ENCODE data around the gene XXYLT1. TPM values are rescaled to one million over a fixed set of nuclear protein-coding genes. Genes with fewer than 3 reads are reported as not detected.

XXYLT1 gene
- total RNA-seq, 1 donor from 2014 or later, result 14.5 TPM

DNA sequence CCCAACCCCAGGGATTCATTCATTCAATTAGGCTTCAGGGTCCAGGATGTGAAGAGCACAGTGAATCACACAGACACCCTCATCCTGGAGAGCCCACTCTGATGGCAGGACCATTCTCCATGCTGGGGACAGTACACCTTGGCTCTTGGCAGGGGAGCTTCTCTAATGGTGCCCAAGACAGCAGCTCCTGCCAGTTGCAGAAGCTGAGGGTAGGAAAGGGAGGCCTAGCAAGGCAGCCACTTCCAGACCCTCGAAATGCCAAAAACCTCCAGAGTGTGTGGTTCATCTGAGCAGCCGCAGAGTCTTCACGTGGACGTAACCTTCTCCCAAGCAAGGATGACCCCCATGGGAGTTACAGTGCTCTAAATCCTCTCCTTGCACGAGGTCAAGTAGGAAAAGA, 186.2 kb downstream of the XXYLT1 start:
- Histone ChIP-seq H3K36me3 (no peaks in the 10 kb centered on the region), H3K9me3 (no peaks in the 10 kb centered on the region), H3K4me3 (no peak overlapping the region), H3K27me3 (no peaks in the 10 kb centered on the region), H3K4me1 (peaks cover 24% of the 10 kb centered on the region), H3K27ac (no peak overlapping the region)
- TF ChIP-seq, protein P1, sequence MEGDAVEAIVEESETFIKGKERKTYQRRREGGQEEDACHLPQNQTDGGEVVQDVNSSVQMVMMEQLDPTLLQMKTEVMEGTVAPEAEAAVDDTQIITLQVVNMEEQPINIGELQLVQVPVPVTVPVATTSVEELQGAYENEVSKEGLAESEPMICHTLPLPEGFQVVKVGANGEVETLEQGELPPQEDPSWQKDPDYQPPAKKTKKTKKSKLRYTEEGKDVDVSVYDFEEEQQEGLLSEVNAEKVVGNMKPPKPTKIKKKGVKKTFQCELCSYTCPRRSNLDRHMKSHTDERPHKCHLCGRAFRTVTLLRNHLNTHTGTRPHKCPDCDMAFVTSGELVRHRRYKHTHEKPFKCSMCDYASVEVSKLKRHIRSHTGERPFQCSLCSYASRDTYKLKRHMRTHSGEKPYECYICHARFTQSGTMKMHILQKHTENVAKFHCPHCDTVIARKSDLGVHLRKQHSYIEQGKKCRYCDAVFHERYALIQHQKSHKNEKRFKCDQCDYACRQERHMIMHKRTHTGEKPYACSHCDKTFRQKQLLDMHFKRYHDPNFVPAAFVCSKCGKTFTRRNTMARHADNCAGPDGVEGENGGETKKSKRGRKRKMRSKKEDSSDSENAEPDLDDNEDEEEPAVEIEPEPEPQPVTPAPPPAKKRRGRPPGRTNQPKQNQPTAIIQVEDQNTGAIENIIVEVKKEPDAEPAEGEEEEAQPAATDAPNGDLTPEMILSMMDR (IDR thresholded peaks at IDR 0.05), result no peak
- no peak for TF ChIP-seq POLR2A (IDR thresholded peaks at IDR 0.05)
- no peak for TF ChIP-seq POLR2AphosphoS5 (IDR thresholded peaks at IDR 0.05; ENCODE audit: insufficient read depth in 1 of 2, low read depth in 1 of 2)
- intact Hi-C loops (cut with DNase I), result no loop called here
- no peak for DNase-seq (ENCODE audit: extremely low spot score in 2 of 2)

DNA sequence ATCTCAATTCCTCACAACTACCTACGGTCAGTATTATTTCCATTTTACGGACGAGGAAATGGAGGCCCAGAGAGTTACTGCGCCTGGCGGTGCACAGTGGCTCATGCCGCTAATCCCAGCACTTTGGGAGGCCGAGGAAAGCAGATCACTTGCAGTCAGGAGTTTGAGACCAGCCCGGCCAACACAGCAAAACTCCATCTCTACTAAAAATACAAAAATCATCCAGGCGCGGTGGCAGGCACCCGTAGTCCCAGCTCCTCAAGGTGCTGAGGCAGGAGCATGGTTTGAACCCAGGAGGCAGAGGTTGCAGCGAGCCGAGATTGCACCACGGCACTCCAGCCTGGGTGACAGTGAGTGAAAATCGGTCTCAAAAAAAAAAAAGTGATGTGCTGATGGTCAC, 187.3 kb downstream of the XXYLT1 start:
- Histone ChIP-seq H3K4me1 (peaks cover 24% of the 10 kb centered on the region), H3K9me3 (no peaks in the 10 kb centered on the region), H3K27ac (no peak overlapping the region), H3K27me3 (no peaks in the 10 kb centered on the region), H3K36me3 (no peaks in the 10 kb centered on the region), H3K4me3 (no peak overlapping the region)
- TF ChIP-seq POLR2AphosphoS5 (IDR thresholded peaks at IDR 0.05; ENCODE audit: insufficient read depth in 1 of 2, low read depth in 1 of 2) (no peak), POLR2A (IDR thresholded peaks at IDR 0.05) (no peak)
- TF ChIP-seq, protein P1 (IDR thresholded peaks at IDR 0.05), result no peak
- intact Hi-C loops (cut with DNase I), result no loop called here
- no peak for DNase-seq (ENCODE audit: extremely low spot score in 2 of 2)

DNA sequence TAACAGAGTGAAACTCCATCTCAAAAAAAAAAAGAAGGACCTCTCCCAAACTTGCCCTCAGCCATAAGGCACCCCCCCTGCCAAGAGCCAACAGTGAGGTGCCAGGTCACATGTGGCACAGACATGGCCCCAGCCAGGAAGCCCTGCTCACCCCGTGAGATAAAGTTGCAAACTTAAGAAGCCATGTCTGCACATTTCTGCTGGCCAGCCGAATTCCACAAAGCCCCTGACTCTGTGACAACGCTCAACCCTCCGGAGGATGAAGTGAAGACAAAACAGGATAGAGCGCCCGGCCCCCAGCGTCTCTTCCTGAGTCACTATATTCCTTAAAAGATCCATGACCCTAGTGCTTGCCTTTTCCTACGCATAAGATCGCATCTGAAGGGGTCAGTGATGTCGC, 188.1 kb downstream of the XXYLT1 start:
- H3K27me3 ChIP-seq, result no peaks in the 10 kb centered on the region
- TF ChIP-seq, protein P1 (IDR thresholded peaks at IDR 0.05), result no peak
- TF ChIP-seq POLR2A (IDR thresholded peaks at IDR 0.05) (no peak), POLR2AphosphoS5 (IDR thresholded peaks at IDR 0.05; ENCODE audit: insufficient read depth in 1 of 2, low read depth in 1 of 2) (no peak)

DNA sequence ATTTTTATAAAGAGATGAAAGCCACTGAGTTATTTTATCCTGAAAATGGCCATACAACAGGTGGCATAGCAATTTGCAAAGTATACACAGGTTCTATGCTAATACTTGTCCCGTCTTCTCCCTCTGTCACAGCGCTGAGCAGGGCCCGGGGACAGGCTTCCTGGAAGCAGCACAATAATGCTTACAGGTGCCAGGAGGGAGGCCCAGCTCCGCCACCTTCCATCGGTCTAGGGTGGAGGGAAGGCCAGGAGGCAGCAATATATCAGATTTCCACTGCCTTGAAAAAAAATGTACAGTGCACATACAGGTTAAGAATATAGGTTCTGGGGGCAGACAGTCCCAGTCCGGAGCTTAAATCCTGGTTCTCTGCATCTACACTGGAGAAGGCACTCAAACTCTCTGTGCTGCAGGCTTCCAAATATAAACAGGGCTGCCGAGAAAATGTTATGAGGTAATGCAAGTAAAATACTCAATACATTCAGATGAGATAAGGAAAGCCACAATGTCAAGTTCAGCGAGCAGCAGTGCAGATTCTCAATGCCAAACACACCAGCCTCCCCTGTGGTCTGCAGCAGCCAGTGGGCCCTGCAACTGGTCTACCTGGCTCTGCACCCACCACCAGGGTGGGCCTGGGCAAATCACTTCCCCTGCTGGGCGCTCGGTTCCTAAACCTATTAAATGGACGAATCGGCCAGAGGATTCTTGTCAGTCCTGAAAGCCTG, 189.6 kb downstream of the XXYLT1 start:
- Histone ChIP-seq H3K4me1 (peaks cover 15% of the 10 kb centered on the region), H3K9me3 (no peaks in the 10 kb centered on the region), H3K27me3 (no peaks in the 10 kb centered on the region), H3K4me3 (no peak overlapping the region), H3K36me3 (no peaks in the 10 kb centered on the region), H3K27ac (no peak overlapping the region)
- TF ChIP-seq, protein P1 (IDR thresholded peaks at IDR 0.05), result no peak
- no peak for TF ChIP-seq POLR2A (IDR thresholded peaks at IDR 0.05)
- no peak for TF ChIP-seq POLR2AphosphoS5 (IDR thresholded peaks at IDR 0.05; ENCODE audit: insufficient read depth in 1 of 2, low read depth in 1 of 2)
- intact Hi-C loops (cut with DNase I), result no loop called here
- no peak for DNase-seq (ENCODE audit: extremely low spot score in 2 of 2)

More for the DNA sequence above, 188.1 kb downstream of the XXYLT1 start:
- Histone ChIP-seq H3K9me3 (no peaks in the 10 kb centered on the region), H3K36me3 (no peaks in the 10 kb centered on the region), H3K4me1 (peaks cover 24% of the 10 kb centered on the region), H3K27ac (no peak overlapping the region), H3K4me3 (no peak overlapping the region)
- no peak for DNase-seq (ENCODE audit: extremely low spot score in 2 of 2)
- intact Hi-C loops (cut with DNase I), result no loop called here

DNA sequence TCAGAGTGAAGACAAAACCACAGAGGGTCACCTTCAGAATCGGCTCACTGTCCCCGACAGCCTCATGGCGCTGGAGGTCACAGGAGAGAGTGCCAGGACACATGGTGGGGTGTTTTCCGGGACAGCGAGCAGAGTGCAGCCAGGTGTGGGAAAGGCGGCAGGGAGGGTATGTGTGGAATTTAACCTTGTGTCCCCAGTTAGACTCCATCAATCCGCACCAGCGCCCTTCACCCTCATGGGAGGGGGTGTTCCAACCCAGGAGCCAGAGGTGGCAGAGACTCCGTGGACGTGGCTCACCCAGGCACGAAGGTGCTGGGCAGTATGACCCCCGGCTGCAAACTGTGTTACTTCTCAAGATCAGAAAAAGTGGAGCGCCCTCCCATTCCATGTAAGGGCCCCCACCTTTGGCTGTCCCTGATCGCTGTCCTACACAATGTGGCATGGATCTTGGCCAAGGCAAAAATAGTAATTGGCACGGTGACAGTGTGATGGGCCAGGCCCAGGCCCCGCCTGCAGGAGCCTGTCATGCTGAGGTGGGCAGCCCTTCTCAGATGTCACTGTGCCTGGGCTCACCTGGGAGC, 190.3 kb downstream of the XXYLT1 start:
- H3K4me3 ChIP-seq, result no peak overlapping the region
- peaks cover 15% of the 10 kb centered on the region for H3K4me1 ChIP-seq
- H3K27me3 ChIP-seq, result no peaks in the 10 kb centered on the region
- no peaks in the 10 kb centered on the region for H3K36me3 ChIP-seq
- no peak overlapping the region for H3K27ac ChIP-seq
- no peaks in the 10 kb centered on the region for H3K9me3 ChIP-seq
- intact Hi-C loops (cut with DNase I), result no loop called here
- no peak for DNase-seq (ENCODE audit: extremely low spot score in 2 of 2)
- no peak for TF ChIP-seq POLR2AphosphoS5 (IDR thresholded peaks at IDR 0.05; ENCODE audit: insufficient read depth in 1 of 2, low read depth in 1 of 2)

All from vagina (tissue), 2 donors.